Measurements from ENCODE around the gene CYTH2.

The CYTH2 gene

GRCh38 chr19:48490981-48491792 is 22.0 kb downstream of the CYTH2 start:
- no peak for TF ChIP-seq TEAD4 (IDR thresholded peaks at IDR 0.05)
- no peak for TF ChIP-seq FOXM1 (IDR thresholded peaks at IDR 0.05; ENCODE audit: borderline replicate concordance, low read depth)
- TF ChIP-seq EGR1 (IDR thresholded peaks at IDR 0.05), result peak; percentile 88
- TF ChIP-seq TCF12 (IDR thresholded peaks at IDR 0.05; ENCODE audit: low read depth), result peak; percentile 28; the same call in 1 of the 2 replicates
- TF ChIP-seq MAX (IDR thresholded peaks at IDR 0.05), result no peak
- peak; percentile 92 for TF ChIP-seq ZBTB7A (IDR thresholded peaks at IDR 0.05; ENCODE audit: low read depth)

- TF ChIP-seq TAF1 (IDR thresholded peaks at IDR 0.05; ENCODE audit: low read depth) (no peak), MAX (IDR thresholded peaks at IDR 0.05) (no peak), RAD21 (IDR thresholded peaks at IDR 0.05; ENCODE audit: low read depth) (no peak), REST (IDR thresholded peaks at IDR 0.05; ENCODE audit: low read depth) (no peak), EGR1 (IDR thresholded peaks at IDR 0.05) (no peak)
Observed at GRCh38 chr19:48491793-48492123, 22.6 kb downstream of the CYTH2 start.

- TF ChIP-seq YY1 (IDR thresholded peaks at IDR 0.05; ENCODE audit: low read depth) (no peak), TEAD4 (IDR thresholded peaks at IDR 0.05) (peak; percentile 31; the same call in 1 of the 2 replicates), CREB1 (IDR thresholded peaks at IDR 0.05; ENCODE audit: low read depth) (no peak), EP300 (IDR thresholded peaks at IDR 0.05; ENCODE audit: borderline replicate concordance) (no peak), NFIC (IDR thresholded peaks at IDR 0.05) (peak; percentile 41; the same call in 1 of the 2 replicates), MAX (IDR thresholded peaks at IDR 0.05) (peak; percentile 15; the same call in 1 of the 2 replicates), RAD21 (IDR thresholded peaks at IDR 0.05; ENCODE audit: low read depth) (no peak), ZBTB7A (IDR thresholded peaks at IDR 0.05; ENCODE audit: low read depth) (no peak), EGR1 (IDR thresholded peaks at IDR 0.05) (0 out of 2 replicates have a peak, but pooled peaks have one; percentile 28), CEBPB (IDR thresholded peaks at IDR 0.05) (no peak), FOXM1 (IDR thresholded peaks at IDR 0.05; ENCODE audit: borderline replicate concordance, low read depth) (no peak)
Observed at GRCh38 chr19:48492925-48493717, 24.0 kb downstream of the CYTH2 start.

GRCh38 chr19:48493718-48494401 is 24.7 kb downstream of the CYTH2 start:
- TF ChIP-seq NFIC (IDR thresholded peaks at IDR 0.05) (no peak), MAX (IDR thresholded peaks at IDR 0.05) (peak; percentile 42; the same call in 1 of the 2 replicates), ZBTB7A (IDR thresholded peaks at IDR 0.05; ENCODE audit: low read depth) (peak; percentile 32; the same call in 1 of the 2 replicates), YY1 (IDR thresholded peaks at IDR 0.05; ENCODE audit: low read depth) (0 out of 2 replicates have a peak, but pooled peaks have one; percentile 10)

GRCh38 chr19:48495396-48495795 is 26.2 kb downstream of the CYTH2 start:
- no peak for TF ChIP-seq ZBTB7A (IDR thresholded peaks at IDR 0.05; ENCODE audit: low read depth)
- no peak for TF ChIP-seq EP300 (IDR thresholded peaks at IDR 0.05; ENCODE audit: borderline replicate concordance)
- TF ChIP-seq MAX (IDR thresholded peaks at IDR 0.05), result no peak
- TF ChIP-seq TAF1 (IDR thresholded peaks at IDR 0.05; ENCODE audit: low read depth), result no peak
- TF ChIP-seq TEAD4 (IDR thresholded peaks at IDR 0.05), result no peak
- TF ChIP-seq TCF12 (IDR thresholded peaks at IDR 0.05; ENCODE audit: low read depth), result no peak

GRCh38 chr19:48496959-48497727 is 28.0 kb downstream of the CYTH2 start:
- TF ChIP-seq MAX (IDR thresholded peaks at IDR 0.05), result no peak
